Measurements from ENCODE around the gene DCST1. TPM values are rescaled to one million over a fixed set of nuclear protein-coding genes. Genes with fewer than 3 reads are reported as not detected.

DCST1 gene
- total and polyA plus RNA-seq, 2 of the 13 experiments (the other 11 are each of a cell fraction or from before 2014, with no cell fraction given) = 0.04 TPM; not detected in 1

DNA sequence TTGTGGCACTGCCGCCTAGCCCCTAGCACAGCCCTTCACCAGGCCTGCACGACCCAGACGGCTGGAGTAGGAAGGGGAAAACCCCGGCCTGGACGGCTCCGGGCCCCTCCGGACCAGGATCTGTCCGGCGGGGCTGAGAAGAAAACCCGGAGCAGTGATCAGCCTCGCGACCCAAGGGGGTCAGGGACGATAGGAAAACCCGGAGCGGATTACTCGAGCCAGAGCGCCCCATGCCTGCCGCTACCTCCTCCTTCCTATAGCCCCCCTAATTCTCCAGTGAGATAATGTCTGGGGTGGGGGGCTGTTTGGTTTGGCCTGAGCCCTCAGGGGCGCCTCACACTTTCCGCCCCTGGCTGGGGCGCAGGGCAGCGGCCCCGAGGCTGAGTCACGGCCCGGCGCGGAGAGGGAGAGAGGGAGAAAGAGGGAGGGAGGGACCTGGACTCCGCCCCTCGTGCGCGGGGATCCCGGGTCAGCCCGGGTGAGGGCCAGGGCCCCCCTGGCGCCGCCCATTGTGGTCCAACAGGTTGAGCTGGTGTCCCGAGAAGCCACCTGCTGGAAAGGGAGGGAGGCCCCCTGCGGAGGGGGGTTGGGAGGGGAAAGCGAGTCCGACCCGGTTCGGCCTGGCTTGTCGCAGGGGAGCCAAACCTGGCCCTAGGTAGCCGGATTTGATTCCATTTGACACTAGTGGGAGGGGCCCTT is 32.7 kb upstream of the DCST1 start:
- ChIA-PET CTCF (ENCODE audit: low intra/inter-chr PET ratio, low total read pairs) (interaction anchor here (1.8 to 6.8 kb wide), 2 partner anchors 17 to 83 kb away, joined by 4 to 54 read pairs; no protein-coding TSS in a partner anchor), POLR2A (interaction anchor here (0.6 to 6.7 kb wide), 27 partner anchors 7 to 441 kb away, joined by 3 to 90 read pairs (median 6); partner anchors contain the start of genes ADAM15, FLAD1, LENEP and PBXIP1)
- H3K27ac ChIP-seq (ENCODE audit: extremely low read length, insufficient read depth, low read length) = peak overlapping the region; percentile 97
- no peak for TF ChIP-seq ZNF160 (CRISPR knock-in tag; IDR thresholded peaks at IDR 0.05)
- TF ChIP-seq ZNF205 (CRISPR knock-in tag; IDR thresholded peaks at IDR 0.05) = peak; percentile 86
- TF ChIP-seq REL (CRISPR knock-in tag; conservative IDR thresholded peaks at IDR 0.05) = 0 out of 2 replicates have a peak, but pooled peaks have one; percentile 22
- no peak for TF ChIP-seq TEAD3 (CRISPR knock-in tag; optimal IDR thresholded peaks at IDR 0.05; ENCODE audit: borderline replicate concordance)
- TF ChIP-seq ZNF124 (CRISPR knock-in tag; IDR thresholded peaks at IDR 0.05) = peak; percentile 86; the same call in 1 of the 2 replicates
- no peak for TF ChIP-seq ZBTB21 (CRISPR knock-in tag; IDR thresholded peaks at IDR 0.05)
- TF ChIP-seq ZNF333 (CRISPR knock-in tag; IDR thresholded peaks at IDR 0.05; ENCODE audit: borderline replicate concordance) = no peak
- peak; percentile 76; the same call in 1 of the 2 replicates for TF ChIP-seq ISL2 (CRISPR knock-in tag; IDR thresholded peaks at IDR 0.05)
- 0 out of 2 replicates have a peak, but pooled peaks have one; percentile 41 for TF ChIP-seq TSC22D2 (CRISPR knock-in tag; IDR thresholded peaks at IDR 0.05; ENCODE audit: borderline replicate concordance)
- TF ChIP-seq GTF2F1 (IDR thresholded peaks at IDR 0.05; ENCODE audit: low read length) = 0 out of 2 replicates have a peak, but pooled peaks have one; percentile 27
- peak; percentile 62 for TF ChIP-seq KLF6 (CRISPR knock-in tag; IDR thresholded peaks at IDR 0.05)
- no peak for TF ChIP-seq RORA (CRISPR knock-in tag; IDR thresholded peaks at IDR 0.05)
- TF ChIP-seq, protein P1, sequence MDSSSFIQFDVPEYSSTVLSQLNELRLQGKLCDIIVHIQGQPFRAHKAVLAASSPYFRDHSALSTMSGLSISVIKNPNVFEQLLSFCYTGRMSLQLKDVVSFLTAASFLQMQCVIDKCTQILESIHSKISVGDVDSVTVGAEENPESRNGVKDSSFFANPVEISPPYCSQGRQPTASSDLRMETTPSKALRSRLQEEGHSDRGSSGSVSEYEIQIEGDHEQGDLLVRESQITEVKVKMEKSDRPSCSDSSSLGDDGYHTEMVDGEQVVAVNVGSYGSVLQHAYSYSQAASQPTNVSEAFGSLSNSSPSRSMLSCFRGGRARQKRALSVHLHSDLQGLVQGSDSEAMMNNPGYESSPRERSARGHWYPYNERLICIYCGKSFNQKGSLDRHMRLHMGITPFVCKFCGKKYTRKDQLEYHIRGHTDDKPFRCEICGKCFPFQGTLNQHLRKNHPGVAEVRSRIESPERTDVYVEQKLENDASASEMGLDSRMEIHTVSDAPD (CRISPR knock-in tag; IDR thresholded peaks at IDR 0.05) = no peak; the same call in 1 of the 2 replicates
- peak; percentile 50; the same call in 1 of the 2 replicates for TF ChIP-seq ZMYM4 (CRISPR knock-in tag; IDR thresholded peaks at IDR 0.05)
- no peak for TF ChIP-seq MYNN (CRISPR knock-in tag; IDR thresholded peaks at IDR 0.05; ENCODE audit: low read depth)
- peak; percentile 70; the same call in 1 of the 2 replicates for TF ChIP-seq KDM3A (CRISPR knock-in tag; IDR thresholded peaks at IDR 0.05; ENCODE audit: low read depth)
- TF ChIP-seq ZNF766 (CRISPR knock-in tag; IDR thresholded peaks at IDR 0.05; ENCODE audit: borderline replicate concordance) = 0 out of 2 replicates have a peak, but pooled peaks have one; percentile 17
- no peak; a peak in 1 of 4 replicates for TF ChIP-seq REST (IDR thresholded peaks at IDR 0.05; ENCODE audit: borderline replicate concordance in 1 of 2, low read depth in 1 of 2, low read length in 2 of 2)
- TF ChIP-seq ZFAT (CRISPR knock-in tag; conservative IDR thresholded peaks at IDR 0.05) = no peak

More for the DNA sequence above, 32.7 kb upstream of the DCST1 start:
- Histone ChIP-seq H3K27me3 (ENCODE audit: control insufficient read depth in 1 of 2, insufficient read depth in 2 of 2, low read length in 2 of 2) (no peaks in the 10 kb centered on the region; a peak in 1 of 5 replicates), H3K4me3 (replicated peaks in 1 of 3; ENCODE audit: insufficient read depth in 1 of 3, low read depth in 2 of 3, low read length in 3 of 3) (peak overlapping the region; percentile 70 to 86 (median 84)), H3K36me3 (replicated peaks in 1 of 2; ENCODE audit: control insufficient read depth in 1 of 2, insufficient read depth in 2 of 2, low read length in 2 of 2) (no peaks in the 10 kb centered on the region), H3K9me3 (ENCODE audit: low read length) (no peaks in the 10 kb centered on the region), H4K20me1 (ENCODE audit: insufficient read depth, low read length) (no peaks in the 10 kb centered on the region), H3K4me2 (ENCODE audit: low read depth, low read length) (peak overlapping the region; percentile 100), H3K9ac (ENCODE audit: insufficient read depth, low read depth, low read length) (peak overlapping the region; percentile 83), H3K4me1 (ENCODE audit: insufficient read depth, low read length) (peaks cover 37% of the 10 kb centered on the region), H3K79me2 (ENCODE audit: insufficient read depth, low read length) (peaks cover 20% of the 10 kb centered on the region), H2AFZ (ENCODE audit: low read length) (no peak overlapping the region)
- no TSS peak for BruUV-seq (replicated peaks)
- ATAC-seq = peak; percentile 68
- in situ Hi-C loops (cut with HindIII; ENCODE audit: extremely low pct_ligation_motif_present, low pct_unique_long_range_greater_than_20kb) (no loop called here), intact Hi-C loops (cut with micrococcal nuclease; ENCODE audit: unreplicated experiment) (loop anchor here (1.0 to 5.0 kb wide), 4 partner anchors 16 to 444 kb away; partner anchors contain the start of genes PYGO2 and UBE2Q1)
- FAIRE-seq = peak; percentile 70
- WGBS (ENCODE audit: low lambda C conversion rate) = 0% methylated on average over 8 of the region's 43 CpGs
- peak; percentile 93 for DNase-seq (ENCODE audit: low spot score)
